HepG2 (cell line): ENCODE data around the gene MEIOB. TPM values are rescaled to one million over a fixed set of nuclear protein-coding genes. Genes with fewer than 3 reads are reported as not detected.

Source experiments
- ATAC-seq: fragments of 200-7000 bp; cut with Tn5 transposase; 3 replicates; pipeline ENCODE4 v1.9.1; 2020; ENCODE audit warnings: mild to moderate bottlenecking, moderate library complexity
- BruUV-seq: library from RNA; stranded (reverse); fragments of 400-500 nt; replicated peaks from 2 replicates; lab custom pipeline; 2021; lab: Mats Ljungman, UMichigan
- CTCF ChIA-PET: fragments of 300-600 bp; formaldehyde crosslinking; extraction: SDS; loops from one replicate; lab custom pipeline; 2021; ENCODE audit warnings: low total read pairs, inconsistent platforms, low intra/inter-chr PET ratio; lab: Yijun Ruan, JAX
- POLR2A ChIA-PET: fragments of 350-600 bp; sonication (Branson Sonifier 250); formaldehyde crosslinking; loops from one replicate; lab custom pipeline; 2020; ENCODE audit warnings: antibody characterized with exemption, inconsistent platforms; lab: Yijun Ruan, JAX
- DNase-seq: peaks from one replicate; pipeline ENCODE4 v3.0.0-alpha.2; 2015; ENCODE audit warnings: low spot score
- FAIRE-seq: peaks from 3 replicates; lab custom pipeline; 2011; peaks lifted over from hg19 to GRCh38; lab: Jason Lieb, UNC
- H2AFZ ChIP-seq: one replicate; pipeline ENCODE4 v1.6.1; 2011; ENCODE audit warnings: low read length, inconsistent platforms
- H3K27ac ChIP-seq: fragments of 300-600 bp; 3 replicates; pipeline ENCODE4 v1.8.0; 2011; ENCODE audit warnings: mixed run types, mild to moderate bottlenecking, mixed read lengths, low read length, inconsistent platforms; ENCODE audit not compliant: insufficient read depth; ENCODE audit errors: extremely low read length
- H3K27me3 ChIP-seq, 2 experiments: fragments of 200-600 bp in 1 of 2; 2 replicates in 1 of 2; 3 replicates in 1 of 2; pipeline versions ENCODE4 v1.6.0 to v1.8.0; 2011; ENCODE audit warnings: low read length in 2 of 2, mild to moderate bottlenecking in 2 of 2, moderate library complexity in 2 of 2, inconsistent platforms in 1 of 2; ENCODE audit not compliant: insufficient read depth in 2 of 2, control insufficient read depth in 1 of 2
- H3K36me3 ChIP-seq, 2 experiments: fragments of 200-600 bp in 1 of 2; replicated peaks in 1 of 2; 2 replicates in 1 of 2; 3 replicates in 1 of 2; pipeline versions ENCODE4 v1.5.1 to v1.8.0; 2011; ENCODE audit warnings: low read length in 2 of 2, inconsistent platforms in 1 of 2; ENCODE audit not compliant: insufficient read depth in 2 of 2, control insufficient read depth in 1 of 2
- H3K4me1 ChIP-seq: 2 replicates; pipeline ENCODE4 v1.5.1; 2012; ENCODE audit warnings: low read length, inconsistent platforms; ENCODE audit not compliant: insufficient read depth
- H3K4me2 ChIP-seq: 2 replicates; pipeline ENCODE4 v1.6.0; 2011; ENCODE audit warnings: low read depth, low read length, inconsistent platforms
- H3K4me3 ChIP-seq, 3 experiments: fragments of 200-600 bp in 1 of 3; sonication (generic), shearing (Covaris generic) in 1 of 3; replicated peaks in 1 of 3; 2 replicates each; pipeline ENCODE4 v1.5.1; 2011 to 2016; ENCODE audit warnings: low read length in 3 of 3, inconsistent platforms in 2 of 3, low read depth in 2 of 3, mild to moderate bottlenecking in 2 of 3, control low read depth in 1 of 3, mixed read lengths in 1 of 3; ENCODE audit not compliant: insufficient read depth in 1 of 3
- H3K79me2 ChIP-seq: one replicate; pipeline ENCODE4 v1.6.1; 2011; ENCODE audit warnings: low read length, inconsistent platforms; ENCODE audit not compliant: insufficient read depth
- H3K9ac ChIP-seq: 2 replicates; pipeline ENCODE4 v1.6.0; 2011; ENCODE audit warnings: mild to moderate bottlenecking, low read depth, low read length, inconsistent platforms; ENCODE audit not compliant: insufficient read depth
- H3K9me3 ChIP-seq: 2 replicates; pipeline ENCODE4 v1.5.1; 2012; ENCODE audit warnings: mild to moderate bottlenecking, low read length
- H4K20me1 ChIP-seq: 2 replicates; pipeline ENCODE4 v1.6.0; 2011; ENCODE audit warnings: inconsistent platforms, mild to moderate bottlenecking, low read length, moderate library complexity; ENCODE audit not compliant: insufficient read depth
- AKAP8 ChIP-seq: sonication (generic); formaldehyde crosslinking; IDR thresholded peaks from 2 replicates; pipeline ENCODE4 v1.5.1; 2020; ENCODE audit warnings: mild to moderate bottlenecking, missing genetic modification reagents
- GABPA ChIP-seq, 2 experiments: IDR thresholded peaks; 2 replicates each; pipeline ENCODE4 v1.6.1; 2011 to 2016; ENCODE audit warnings: low read depth in 2 of 2, low read length in 1 of 2, missing biosample characterization in 1 of 2, missing genetic modification characterization in 1 of 2
- HOMEZ ChIP-seq: IDR thresholded peaks from 2 replicates; pipeline ENCODE4 v1.6.1; 2016; ENCODE audit warnings: low read depth
- PAX8 ChIP-seq: sonication (generic); formaldehyde crosslinking; IDR thresholded peaks from 2 replicates; pipeline ENCODE4 v1.8.0; 2022; ENCODE audit warnings: mild to moderate bottlenecking, missing genetic modification reagents, borderline replicate concordance
- SNAI1 ChIP-seq: sonication (generic); formaldehyde crosslinking; IDR thresholded peaks from 2 replicates; pipeline ENCODE4 v1.5.0; 2020; ENCODE audit warnings: mild to moderate bottlenecking, missing genetic modification reagents, borderline replicate concordance
- TFE3 ChIP-seq: IDR thresholded peaks from 2 replicates; pipeline ENCODE4 v1.6.1; 2016
- ZMYM3 ChIP-seq: sonication (generic); formaldehyde crosslinking; IDR thresholded peaks from 2 replicates; pipeline ENCODE4 v1.5.1; 2020; ENCODE audit warnings: mild to moderate bottlenecking, missing genetic modification reagents
- ZNF253 ChIP-seq: sonication (generic); formaldehyde crosslinking; IDR thresholded peaks from 2 replicates; pipeline ENCODE4 v1.8.0; 2022; ENCODE audit warnings: mild to moderate bottlenecking, missing genetic modification reagents, borderline replicate concordance
- ZNF256 ChIP-seq: sonication (generic); formaldehyde crosslinking; conservative IDR thresholded peaks from 2 replicates; pipeline ENCODE4 v1.4.0; 2020; ENCODE audit warnings: missing genetic modification reagents
- ZNF629 ChIP-seq: sonication (generic); formaldehyde crosslinking; conservative IDR thresholded peaks from 2 replicates; pipeline ENCODE4 v1.5.0; 2020; ENCODE audit warnings: missing genetic modification reagents
- ZNF646 ChIP-seq: sonication (generic); formaldehyde crosslinking; IDR thresholded peaks from 2 replicates; pipeline ENCODE4 v1.9.0; 2021; ENCODE audit warnings: mild to moderate bottlenecking, missing genetic modification reagents
- ZNF670 ChIP-seq: sonication (generic); formaldehyde crosslinking; IDR thresholded peaks from 2 replicates; pipeline ENCODE4 v1.8.0; 2022; ENCODE audit warnings: mild to moderate bottlenecking, missing genetic modification reagents, borderline replicate concordance
- ZNF878 ChIP-seq: sonication (generic); formaldehyde crosslinking; IDR thresholded peaks from 2 replicates; pipeline ENCODE4 v1.8.1; 2023; ENCODE audit warnings: mild to moderate bottlenecking, missing genetic modification reagents, moderate library complexity
- ZSCAN25 ChIP-seq: sonication (generic); formaldehyde crosslinking; IDR thresholded peaks from 2 replicates; pipeline ENCODE4 v1.8.0; 2022; ENCODE audit warnings: mild to moderate bottlenecking, missing genetic modification reagents
- WGBS: methylation state at CpG from one replicate; pipeline ENCODE4 v1.1.6; 2017; ENCODE audit warnings: low lambda C conversion rate; 5-methylcytosine and 5-hydroxymethylcytosine counted together
- in situ Hi-C: cut with HindIII; loops from 2 replicates; pipeline ENCODE4 v1.10.0; 2017; ENCODE audit warnings: low pct_unique_long_range_greater_than_20kb; ENCODE audit not compliant: extremely low pct_ligation_motif_present
- intact Hi-C: fragments of 100-400 bp; cut with micrococcal nuclease; formaldehyde crosslinking; loops from one replicate; pipeline ENCODE4 v1.10.0; 2022; ENCODE audit not compliant: unreplicated experiment
- polyA plus RNA-seq, 8 experiments: library from polyadenylated mRNA; depleted of rRNA in 3 of 8; stranded (reverse) in 7 of 8; unstranded in 1 of 8; fragments of >200 nt; fragmentation: Illumina TruSeq in 4 of 8; extraction: Trizol in 4 of 8; gene quantifications; 2 replicates each; pipeline versions ENCODE4 v1.2.1 to v1.2.3, GENCODE V29; 2011 to 2016; ENCODE audit warnings: low read depth in 4 of 8, missing spikeins in 1 of 8, mixed read lengths in 1 of 8; ENCODE audit not compliant: insufficient read depth in 1 of 8
- total RNA-seq, 5 experiments: library from RNA; depleted of rRNA; stranded (reverse); fragments of >200 nt; fragmentation: Illumina TruSeq; extraction: Trizol; gene quantifications; 2 replicates each; pipeline ENCODE4 v1.2.3, GENCODE V29; 2016; ENCODE audit warnings: low read depth in 1 of 5

MEIOB gene
- total and polyA plus RNA-seq, 2 of the 13 experiments (the other 11 are each of a cell fraction or from before 2014, with no cell fraction given): 0.17 TPM; not detected in 1

- Histone ChIP-seq H3K9me3 (no peaks in the 10 kb centered on the region), H3K9ac (no peak overlapping the region), H3K79me2 (no peaks in the 10 kb centered on the region), H3K27ac (no peak overlapping the region), H3K4me2 (no peak overlapping the region), H3K4me1 (peaks cover 4% of the 10 kb centered on the region), H2AFZ (no peak overlapping the region), H3K4me3 (no peak overlapping the region), H3K27me3 (no peaks in the 10 kb centered on the region), H3K36me3 (peaks cover 11 to 26% of the 10 kb centered on the region in 2 experiments; a peak in 4 of 5 replicates), H4K20me1 (no peaks in the 10 kb centered on the region)
- DNase-seq: no peak
- in situ Hi-C loops: no loop called here
- ATAC-seq: no peak
- BruUV-seq: no TSS peak
- CTCF ChIA-PET: no interaction called here
- WGBS: 88% methylated on average over 10 of the region's 10 CpGs
- POLR2A ChIA-PET: interaction anchor here (0.9 kb wide), 1 partner anchor 15 kb away, joined by 3 read pairs; no protein-coding TSS in a partner anchor
- no peak for TF ChIP-seq ZSCAN25 (CRISPR knock-in tag)
- no peak for TF ChIP-seq HOMEZ
- no peak for TF ChIP-seq ZNF256 (CRISPR knock-in tag)
- no peak for TF ChIP-seq ZNF646
- no peak for TF ChIP-seq SNAI1 (CRISPR knock-in tag)
- no peak for TF ChIP-seq TFE3 (CRISPR knock-in tag)
- no peak for TF ChIP-seq ZNF629 (CRISPR knock-in tag)
- TF ChIP-seq GABPA (IDR thresholded peaks at IDR 0.05; ENCODE audit: low read depth, low read length): no peak
- no peak for TF ChIP-seq GABPA (CRISPR knock-in tag; IDR thresholded peaks at IDR 0.05; ENCODE audit: low read depth)
- no peak for TF ChIP-seq ZNF670 (CRISPR knock-in tag)
- TF ChIP-seq ZNF253: no peak
- no peak for TF ChIP-seq AKAP8 (CRISPR knock-in tag)
- no peak for TF ChIP-seq ZMYM3 (CRISPR knock-in tag)
- no peak for TF ChIP-seq ZNF878 (CRISPR knock-in tag)
- no peak for TF ChIP-seq PAX8 (CRISPR knock-in tag)
- FAIRE-seq: no peak
- intact Hi-C loops: no loop called here
These were observed 64.3 kb downstream of the MEIOB start for GRCh38 chr16:1807626-1808025.
